PC-3 (cell line): ENCODE results near the gene ARHGAP15. TPM values are rescaled to one million over a fixed set of nuclear protein-coding genes. Genes with fewer than 3 reads are reported as not detected.

ENCODE experiments used
- ATAC-seq: fragments of 200-7000 bp; cut with Tn5 transposase; 2 replicates; pipeline ENCODE4 v1.9.1; 2020; ENCODE audit warnings: mild to moderate bottlenecking, moderate library complexity
- BruUV-seq: library from RNA; stranded (reverse); fragments of 400-500 nt; replicated peaks from 2 replicates; lab custom pipeline; 2021; lab: Mats Ljungman, UMichigan
- CTCF ChIA-PET: fragments of 300-600 bp; sonication (Branson Sonifier 250); formaldehyde crosslinking; loops from one replicate; lab custom pipeline; 2022; ENCODE audit warnings: antibody characterized with exemption; lab: Charles Lee
- POLR2A ChIA-PET: fragments of 300-600 bp; sonication (Branson Sonifier 250); formaldehyde crosslinking; loops from one replicate; lab custom pipeline; 2022; ENCODE audit warnings: antibody characterized with exemption; ENCODE audit not compliant: unreplicated experiment; lab: Charles Lee
- DNase-seq: peaks from one replicate; pipeline ENCODE4 v3.0.0-alpha.2; 2015
- H2AFZ ChIP-seq: fragments of 300-600 bp; sonication (generic); 2 replicates; pipeline ENCODE4 v1.6.0; 2016; ENCODE audit warnings: antibody characterized with exemption, low read length
- H3F3A ChIP-seq: fragments of 300-600 bp; sonication (generic); one replicate; pipeline ENCODE4 v1.6.0; 2017; ENCODE audit warnings: antibody characterized with exemption, low read length, control low read depth, mild to moderate bottlenecking; ENCODE audit not compliant: unreplicated experiment
- H3K27ac ChIP-seq: fragments of 300-600 bp; sonication (generic); 2 replicates; pipeline ENCODE4 v1.5.1; 2016; ENCODE audit warnings: mild to moderate bottlenecking, low read length
- H3K27me3 ChIP-seq: fragments of 300-600 bp; sonication (generic); 2 replicates; pipeline ENCODE4 v1.6.1; 2016; ENCODE audit warnings: low read length, mixed read lengths
- H3K36me3 ChIP-seq: fragments of 300-600 bp; sonication (generic); 2 replicates; pipeline ENCODE4 v1.6.1; 2016; ENCODE audit warnings: low read depth, mixed run types, low read length, mixed read lengths
- H3K4me1 ChIP-seq: fragments of 300-600 bp; sonication (generic); 2 replicates; pipeline ENCODE4 v1.5.1; 2016; ENCODE audit warnings: low read length; ENCODE audit not compliant: insufficient read depth
- H3K4me2 ChIP-seq: fragments of 300-600 bp; sonication (generic); 2 replicates; pipeline ENCODE4 v1.6.0; 2016; ENCODE audit warnings: low read length
- H3K4me3 ChIP-seq: fragments of 300-600 bp; sonication (generic); 2 replicates; pipeline ENCODE4 v1.5.1; 2016; ENCODE audit warnings: mild to moderate bottlenecking, low read length, mixed read lengths
- H3K79me2 ChIP-seq: fragments of 300-600 bp; sonication (generic); 2 replicates; pipeline ENCODE4 v1.6.1; 2017; ENCODE audit warnings: low read length, mixed read lengths
- H3K9ac ChIP-seq: fragments of 300-600 bp; sonication (generic); 2 replicates; pipeline ENCODE4 v1.6.0; 2016; ENCODE audit warnings: mild to moderate bottlenecking, low read length
- H3K9me2 ChIP-seq: fragments of 300-600 bp; sonication (generic); replicated peaks from 2 replicates; pipeline ENCODE4 v1.6.1; 2016; ENCODE audit warnings: mixed run types, low read length, mixed read lengths
- H3K9me3 ChIP-seq: fragments of 300-600 bp; sonication (generic); 2 replicates; pipeline ENCODE4 v1.6.1; 2016; ENCODE audit warnings: low read length, mixed read lengths
- H4K20me1 ChIP-seq: fragments of 300-600 bp; sonication (generic); 2 replicates; pipeline ENCODE4 v1.6.1; 2016; ENCODE audit warnings: low read length, mixed read lengths
- CTCF ChIP-seq: fragments of 300-600 bp; sonication (generic); conservative IDR thresholded peaks from 2 replicates; pipeline ENCODE4 v1.5.1; 2017; ENCODE audit warnings: antibody characterized with exemption, low read depth, mild to moderate bottlenecking, low read length
- EZH2 ChIP-seq: fragments of 300-600 bp; sonication (generic); IDR thresholded peaks from one replicate; pipeline ENCODE4 v1.6.1; 2017; ENCODE audit warnings: antibody characterized with exemption, mild to moderate bottlenecking, low read length; ENCODE audit not compliant: unreplicated experiment
- EZH2phosphoT487 ChIP-seq: fragments of 300-600 bp; sonication (generic); IDR thresholded peaks from 2 replicates; pipeline ENCODE4 v1.6.1; 2018; ENCODE audit warnings: mild to moderate bottlenecking, antibody characterized with exemption, low read length, borderline replicate concordance
- intact Hi-C: fragments of 100-400 bp; cut with micrococcal nuclease; formaldehyde crosslinking; loops from 2 replicates; pipeline ENCODE4 v1.9.0; 2023
- total RNA-seq: library from RNA; depleted of rRNA; stranded (reverse); fragments of >200 nt; gene quantifications from 2 replicates; pipeline ENCODE4 v1.2.3, GENCODE V29; 2014

ARHGAP15 gene
- total RNA-seq, 1 experiment from 2014 or later, result not detected

GRCh38 chr2:143688248-143688647 is 559.0 kb downstream of the ARHGAP15 start:
- no peaks in the 10 kb centered on the region for H3K27me3 ChIP-seq
- no peaks in the 10 kb centered on the region for H3K9me3 ChIP-seq
- TF ChIP-seq EZH2phosphoT487, result no peak
- no peak overlapping the region for H3K4me2 ChIP-seq
- ATAC-seq (no peak), DNase-seq (no peak)
- no peaks in the 10 kb centered on the region for H3K9me2 ChIP-seq
- no peaks in the 10 kb centered on the region for H3K4me1 ChIP-seq
- BruUV-seq, result no TSS peak
- ChIA-PET POLR2A (no interaction called here), CTCF (no interaction called here)
- H3K27ac ChIP-seq, result no peak overlapping the region
- intact Hi-C loops, result loop anchor here (10.0 kb wide), 1 partner anchor 377 kb away; no protein-coding TSS in a partner anchor
- H3K36me3 ChIP-seq, result no peaks in the 10 kb centered on the region
- H3K79me2 ChIP-seq, result no peaks in the 10 kb centered on the region
- no peak overlapping the region for H3K9ac ChIP-seq
- no peaks in the 10 kb centered on the region for H4K20me1 ChIP-seq
- no peak overlapping the region for H2AFZ ChIP-seq
- H3F3A ChIP-seq, result no peaks in the 10 kb centered on the region
- H3K4me3 ChIP-seq, result no peak overlapping the region

- H2AFZ ChIP-seq, result no peak overlapping the region
- ATAC-seq (no peak), DNase-seq (no peak)
- no peak overlapping the region for H3K9ac ChIP-seq
- no peaks in the 10 kb centered on the region for H3K9me2 ChIP-seq
- ChIA-PET CTCF (no interaction called here), POLR2A (no interaction called here)
- no peak overlapping the region for H3K27ac ChIP-seq
- H3K79me2 ChIP-seq, result no peaks in the 10 kb centered on the region
- H3K4me2 ChIP-seq, result no peak overlapping the region
- no peaks in the 10 kb centered on the region for H4K20me1 ChIP-seq
- no peak overlapping the region for H3K4me3 ChIP-seq
- H3K9me3 ChIP-seq, result no peaks in the 10 kb centered on the region
- no peaks in the 10 kb centered on the region for H3F3A ChIP-seq
- no TSS peak for BruUV-seq
- no peaks in the 10 kb centered on the region for H3K4me1 ChIP-seq
- H3K27me3 ChIP-seq, result no peaks in the 10 kb centered on the region
- H3K36me3 ChIP-seq, result no peaks in the 10 kb centered on the region
- no peak for TF ChIP-seq EZH2
- no peak for TF ChIP-seq CTCF
- TF ChIP-seq EZH2phosphoT487, result no peak
- intact Hi-C loops, result loop anchor here (10.0 kb wide), 1 partner anchor 376 kb away; no protein-coding TSS in a partner anchor
Measured at GRCh38 chr2:143688815-143689214, 559.6 kb downstream of the ARHGAP15 start.

GRCh38 chr2:143689541-143689940 is 560.3 kb downstream of the ARHGAP15 start:
- H3K4me2 ChIP-seq, result no peak overlapping the region
- no peaks in the 10 kb centered on the region for H3K27me3 ChIP-seq
- H3K9me2 ChIP-seq, result no peaks in the 10 kb centered on the region
- TF ChIP-seq CTCF (no peak), EZH2 (no peak), EZH2phosphoT487 (no peak)
- no peak overlapping the region for H3K9ac ChIP-seq
- intact Hi-C loops, result loop anchor here (10.0 kb wide), 1 partner anchor 375 kb away; no protein-coding TSS in a partner anchor
- H3F3A ChIP-seq, result no peaks in the 10 kb centered on the region
- ChIA-PET POLR2A (no interaction called here), CTCF (no interaction called here)
- no peak for ATAC-seq
- H4K20me1 ChIP-seq, result no peaks in the 10 kb centered on the region
- H3K9me3 ChIP-seq, result no peaks in the 10 kb centered on the region
- no TSS peak for BruUV-seq
- no peaks in the 10 kb centered on the region for H3K79me2 ChIP-seq
- no peak overlapping the region for H3K4me3 ChIP-seq
- H3K4me1 ChIP-seq, result no peaks in the 10 kb centered on the region
- no peak for DNase-seq
- no peaks in the 10 kb centered on the region for H3K36me3 ChIP-seq
- H3K27ac ChIP-seq, result no peak overlapping the region
- H2AFZ ChIP-seq, result no peak overlapping the region
